ENCODE results near the gene PMPCB. TPM values are rescaled to one million over a fixed set of nuclear protein-coding genes. Genes with fewer than 3 reads are reported as not detected.

The PMPCB gene
- total RNA-seq, 1 donor from 2014 or later: 43.6 TPM

DNA sequence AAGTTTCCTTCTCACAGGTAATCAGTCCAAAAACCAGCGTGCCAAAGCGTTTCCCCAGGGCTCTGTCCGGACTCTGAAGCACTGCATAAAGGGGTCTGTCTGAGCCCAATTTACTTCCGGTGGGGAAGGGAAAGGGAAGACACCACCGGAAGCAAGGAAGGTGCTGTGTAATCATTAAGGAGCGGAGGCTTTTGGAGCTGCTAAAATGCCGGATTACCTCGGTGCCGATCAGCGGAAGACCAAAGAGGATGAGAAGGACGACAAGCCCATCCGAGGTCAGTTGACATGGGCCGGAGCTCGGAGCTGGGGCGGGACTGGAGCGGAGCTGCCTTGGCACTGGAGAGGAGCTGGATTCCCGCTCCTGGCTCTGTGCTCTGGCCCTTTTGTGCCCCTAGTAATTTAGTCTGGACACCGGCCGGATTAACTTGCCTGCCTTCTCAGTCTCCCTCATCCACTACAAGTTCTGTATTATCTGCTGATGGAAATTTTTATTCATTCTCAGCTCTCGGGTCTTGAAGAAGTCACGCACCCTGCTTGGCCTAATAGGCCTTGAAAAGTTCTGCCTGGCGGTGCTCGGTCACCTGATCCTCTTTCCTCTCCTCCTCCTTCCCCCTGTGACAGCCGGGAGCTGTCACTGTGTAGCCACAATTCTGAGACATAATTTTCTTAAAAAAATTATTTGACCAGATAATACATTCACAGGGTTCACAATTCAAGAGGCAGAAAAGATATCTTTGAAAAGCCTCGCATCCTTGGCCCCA is 50.5 kb downstream of the PMPCB start, which contains the start of gene PSMC2:
Gene PSMC2 (plus strand): TSS at position 137 of the 761 bp plus-strand sequence. CDS start 69 bp downstream, at position 206.
- peaks cover 45% of the 10 kb centered on the region for H3K4me1 ChIP-seq
- ATAC-seq: peak; percentile 91
- TF ChIP-seq, protein P1, sequence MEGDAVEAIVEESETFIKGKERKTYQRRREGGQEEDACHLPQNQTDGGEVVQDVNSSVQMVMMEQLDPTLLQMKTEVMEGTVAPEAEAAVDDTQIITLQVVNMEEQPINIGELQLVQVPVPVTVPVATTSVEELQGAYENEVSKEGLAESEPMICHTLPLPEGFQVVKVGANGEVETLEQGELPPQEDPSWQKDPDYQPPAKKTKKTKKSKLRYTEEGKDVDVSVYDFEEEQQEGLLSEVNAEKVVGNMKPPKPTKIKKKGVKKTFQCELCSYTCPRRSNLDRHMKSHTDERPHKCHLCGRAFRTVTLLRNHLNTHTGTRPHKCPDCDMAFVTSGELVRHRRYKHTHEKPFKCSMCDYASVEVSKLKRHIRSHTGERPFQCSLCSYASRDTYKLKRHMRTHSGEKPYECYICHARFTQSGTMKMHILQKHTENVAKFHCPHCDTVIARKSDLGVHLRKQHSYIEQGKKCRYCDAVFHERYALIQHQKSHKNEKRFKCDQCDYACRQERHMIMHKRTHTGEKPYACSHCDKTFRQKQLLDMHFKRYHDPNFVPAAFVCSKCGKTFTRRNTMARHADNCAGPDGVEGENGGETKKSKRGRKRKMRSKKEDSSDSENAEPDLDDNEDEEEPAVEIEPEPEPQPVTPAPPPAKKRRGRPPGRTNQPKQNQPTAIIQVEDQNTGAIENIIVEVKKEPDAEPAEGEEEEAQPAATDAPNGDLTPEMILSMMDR (IDR thresholded peaks at IDR 0.05): no peak

DNA sequence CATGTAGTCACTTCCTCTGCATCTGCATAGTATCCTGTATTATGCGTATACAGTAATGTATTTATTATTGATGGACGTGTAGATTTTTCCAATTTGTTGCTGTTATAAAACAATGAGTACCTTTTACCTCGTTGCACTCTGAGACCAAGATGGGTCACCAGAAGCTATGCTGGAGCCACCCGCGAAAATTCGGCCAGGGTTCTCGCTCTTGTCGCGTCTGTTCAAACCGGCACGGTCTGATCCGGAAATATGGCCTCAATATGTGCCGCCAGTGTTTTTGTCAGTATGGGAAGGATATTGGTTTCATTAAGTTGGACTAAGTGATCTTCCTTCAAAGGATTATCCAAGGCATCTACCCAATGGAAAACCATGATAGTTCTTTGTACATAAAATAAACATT is 51.2 kb downstream of the PMPCB start:
- intact Hi-C loops (cut with DNase I): no loop called here
- ATAC-seq (no peak), DNase-seq (no peak)
- Histone ChIP-seq H3K4me3 (peak overlapping the region; percentile 83), H3K9me3 (no peaks in the 10 kb centered on the region), H3K27me3 (no peaks in the 10 kb centered on the region), H3K36me3 (peaks cover 11% of the 10 kb centered on the region), H3K4me1 (peaks cover 42% of the 10 kb centered on the region), H3K27ac (peak overlapping the region; percentile 91)
- TF ChIP-seq, protein P1 (IDR thresholded peaks at IDR 0.05): no peak

More for the DNA sequence above, 50.5 kb downstream of the PMPCB start, which contains the start of gene PSMC2:
- Histone ChIP-seq H3K4me3 (peak within 1 kb of the TSS; percentile 83), H3K36me3 (peaks cover 3% of the 10 kb centered on the region), H3K9me3 (no peaks in the 10 kb centered on the region), H3K27me3 (no peaks in the 10 kb centered on the region), H3K27ac (peak within 1 kb of the TSS; percentile 91)
- peak; percentile 77 for DNase-seq
- intact Hi-C loops (cut with DNase I): no loop called here

DNA sequence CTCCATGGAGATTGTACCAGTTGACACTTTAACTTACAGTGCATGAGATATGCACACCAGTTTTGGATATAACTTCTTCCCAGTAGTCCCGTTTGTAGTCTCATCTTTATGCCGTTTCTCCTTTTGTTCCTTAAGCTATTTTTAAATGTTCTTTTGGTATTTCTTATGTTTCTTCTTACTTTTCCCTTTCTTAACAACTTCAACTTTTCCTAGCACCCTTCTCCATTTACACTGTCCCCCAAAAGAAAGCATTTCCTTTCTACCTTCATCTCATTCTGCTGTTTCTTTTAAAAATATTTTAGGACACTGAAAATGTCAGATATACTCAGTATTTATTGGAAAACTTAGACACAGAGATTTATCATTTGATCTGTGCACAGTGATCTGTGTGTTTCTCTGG is 51.7 kb downstream of the PMPCB start:
- Histone ChIP-seq H3K9me3 (no peaks in the 10 kb centered on the region), H3K4me3 (peak overlapping the region; percentile 83), H3K4me1 (peaks cover 39% of the 10 kb centered on the region), H3K27ac (no peak overlapping the region), H3K36me3 (peaks cover 15% of the 10 kb centered on the region), H3K27me3 (no peaks in the 10 kb centered on the region)
- no peak for ATAC-seq
- TF ChIP-seq, protein P1 (IDR thresholded peaks at IDR 0.05): no peak
- DNase-seq: no peak
- intact Hi-C loops (cut with DNase I): no loop called here

DNA sequence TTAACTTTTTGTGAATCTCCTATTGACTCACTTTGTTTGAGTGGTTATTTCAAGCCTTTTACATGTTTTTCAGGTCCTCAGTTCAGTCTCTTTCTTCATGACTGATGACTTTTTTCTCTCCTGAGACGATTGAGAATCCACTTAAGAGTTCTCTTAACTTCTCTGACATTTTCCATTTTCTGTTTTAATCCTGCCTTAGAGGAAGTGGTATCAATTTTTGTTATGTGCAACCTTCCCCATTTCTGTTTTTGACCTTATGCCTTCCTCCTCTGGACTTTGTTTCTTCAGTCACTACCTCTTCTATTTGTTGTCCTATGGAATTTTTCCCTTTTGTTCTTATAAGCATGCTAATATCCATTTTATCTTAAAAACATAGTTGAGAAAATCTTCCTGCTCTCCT is 52.6 kb downstream of the PMPCB start:
- no peak overlapping the region for H3K27ac ChIP-seq
- peak overlapping the region; percentile 83 for H3K4me3 ChIP-seq

More for the DNA sequence above, 52.6 kb downstream of the PMPCB start:
- no peaks in the 10 kb centered on the region for H3K9me3 ChIP-seq
- DNase-seq: no peak
- peaks cover 39% of the 10 kb centered on the region for H3K4me1 ChIP-seq
- no peak for ATAC-seq
- TF ChIP-seq, protein P1 (IDR thresholded peaks at IDR 0.05): no peak
- no peaks in the 10 kb centered on the region for H3K27me3 ChIP-seq
- intact Hi-C loops (cut with DNase I): no loop called here
- H3K36me3 ChIP-seq: peaks cover 20% of the 10 kb centered on the region

Other genes with a start within 250 kb of the PMPCB start
- 3.0 TPM for gene FBXL13, start 222.6 kb upstream of the PMPCB start, total RNA-seq
- 33.3 TPM for gene ARMC10, start 222.3 kb upstream of the PMPCB start, total RNA-seq
- gene NAPEPLD, start 148.3 kb upstream of the PMPCB start, total RNA-seq: 13.3 TPM
- 19.5 TPM for gene DNAJC2, start 47.3 kb downstream of the PMPCB start, total RNA-seq
- gene PSMC2, start 50.2 kb downstream of the PMPCB start, total RNA-seq: 97.6 TPM
- 1.9 TPM for gene SLC26A5, start 148.8 kb downstream of the PMPCB start, total RNA-seq

All from upper lobe of right lung (tissue), 1 donor.